Panc1 (cell line): Measurements from ENCODE around the gene RAB14. TPM values are rescaled to one million over a fixed set of nuclear protein-coding genes. Genes with fewer than 3 reads are reported as not detected.

Experiments
- ATAC-seq: fragments of 200-7000 bp; cut with Tn5 transposase; 2 replicates; pipeline ENCODE4 v1.9.1; 2020; ENCODE audit warnings: mild to moderate bottlenecking, moderate library complexity
- BruUV-seq: library from RNA; stranded (reverse); fragments of 400-500 nt; replicated peaks from 2 replicates; lab custom pipeline; 2021; lab: Mats Ljungman, UMichigan
- CTCF ChIA-PET: fragments of 300-600 bp; sonication (Branson Sonifier 250); formaldehyde crosslinking; loops from one replicate; lab custom pipeline; 2022; ENCODE audit warnings: antibody characterized with exemption; lab: Charles Lee
- POLR2A ChIA-PET: fragments of 300-600 bp; sonication (Branson Sonifier 250); formaldehyde crosslinking; loops from one replicate; lab custom pipeline; 2022; ENCODE audit warnings: antibody characterized with exemption; lab: Charles Lee
- DNase-seq: peaks from one replicate; pipeline ENCODE4 v3.0.0-alpha.2; 2010; ENCODE audit warnings: low read depth, low spot score
- H3K27ac ChIP-seq: 2 replicates; pipeline ENCODE4 v1.5.1; 2011; ENCODE audit warnings: mild to moderate bottlenecking, low read length, inconsistent platforms
- H3K27me3 ChIP-seq: fragments of 200-500 bp; sonication (Bioruptor generic); 2 replicates; pipeline ENCODE4 v1.6.0; 2014; ENCODE audit warnings: low read length, inconsistent platforms; ENCODE audit not compliant: control insufficient read depth, insufficient read depth
- H3K36me3 ChIP-seq: fragments of 200-500 bp; sonication (Bioruptor generic); 2 replicates; pipeline ENCODE4 v1.5.1; 2014; ENCODE audit warnings: inconsistent platforms, mild to moderate bottlenecking, low read length, moderate library complexity; ENCODE audit not compliant: control insufficient read depth, insufficient read depth
- H3K4me1 ChIP-seq: 2 replicates; pipeline ENCODE4 v1.5.1; 2011; ENCODE audit warnings: inconsistent platforms, mild to moderate bottlenecking, low read length, moderate library complexity; ENCODE audit not compliant: control insufficient read depth, insufficient read depth
- H3K4me3 ChIP-seq, 2 experiments: 2 replicates each; pipeline ENCODE4 v1.5.1; 2011 to 2012; ENCODE audit warnings: low read depth in 2 of 2, low read length in 2 of 2, mild to moderate bottlenecking in 2 of 2, inconsistent platforms in 1 of 2, moderate library complexity in 1 of 2
- H3K9me3 ChIP-seq: fragments of 200-500 bp; sonication (Bioruptor generic); 2 replicates; pipeline ENCODE4 v1.5.1; 2014; ENCODE audit warnings: low read depth, mild to moderate bottlenecking, inconsistent platforms, low read length, moderate library complexity; ENCODE audit not compliant: control insufficient read depth, insufficient read depth
- CTCF ChIP-seq: fragments of 450-650 bp; IDR thresholded peaks from 2 replicates; pipeline ENCODE4 v1.5.1; 2017; ENCODE audit warnings: mild to moderate bottlenecking
- POLR2AphosphoS5 ChIP-seq: IDR thresholded peaks from 2 replicates; pipeline ENCODE4 v1.6.1; 2012; ENCODE audit warnings: mild to moderate bottlenecking, low read depth, low read length, moderate library complexity
- REST ChIP-seq, 2 experiments: IDR thresholded peaks; 2 replicates each; pipeline ENCODE4 v1.6.1; 2011 to 2012; ENCODE audit warnings: low read depth in 2 of 2, control low read depth in 1 of 2, low read length in 1 of 2, mild to moderate bottlenecking in 1 of 2, moderate library complexity in 1 of 2; ENCODE audit not compliant: insufficient read depth in 1 of 2
- SIN3A ChIP-seq: IDR thresholded peaks from 2 replicates; pipeline ENCODE4 v1.6.1; 2012; ENCODE audit warnings: low read depth, mild to moderate bottlenecking, low read length, moderate library complexity, borderline replicate concordance; ENCODE audit not compliant: insufficient read depth
- TCF7L2 ChIP-seq: IDR thresholded peaks from 2 replicates; pipeline ENCODE4 v1.6.1; 2011; ENCODE audit warnings: mild to moderate bottlenecking, low read depth, low read length, inconsistent platforms
- in situ Hi-C: cut with HindIII; loops from 2 replicates; pipeline ENCODE4 v1.10.0; 2016; ENCODE audit warnings: low sequenced_read_pairs, low pct_unique_long_range_greater_than_20kb
- intact Hi-C: fragments of 100-400 bp; cut with micrococcal nuclease; formaldehyde crosslinking; loops from one replicate; pipeline ENCODE4 v1.10.0; 2022; ENCODE audit not compliant: unreplicated experiment
- total RNA-seq: library from RNA; stranded (reverse); gene quantifications from one replicate; pipeline ENCODE4 v1.2.1, GENCODE V29; 2021; ENCODE audit not compliant: unreplicated experiment

Gene RAB14
- total RNA-seq, 1 experiment from 2014 or later: 42.7 TPM

DNA sequence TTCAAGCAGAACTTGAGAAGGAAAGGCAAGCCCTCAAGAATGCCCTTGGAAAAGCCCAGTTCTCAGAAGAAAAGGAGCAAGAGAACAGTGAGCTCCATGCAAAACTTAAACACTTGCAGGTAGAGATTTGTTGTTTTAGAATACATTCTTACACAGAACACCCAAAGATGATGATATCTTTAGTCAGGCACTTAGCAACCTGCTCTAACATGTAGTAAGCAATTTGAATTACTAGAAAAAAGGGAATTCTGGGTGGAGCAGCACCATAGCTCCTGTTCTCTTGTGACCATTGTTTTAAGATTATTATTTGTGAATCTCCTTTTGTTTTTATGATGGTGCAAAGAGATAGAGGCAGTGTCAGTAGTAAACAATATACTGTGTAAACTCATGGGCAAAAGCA lies 63.1 kb downstream of the RAB14 start:
- TF ChIP-seq POLR2AphosphoS5 (no peak), TCF7L2 (no peak), CTCF (no peak), REST (IDR thresholded peaks at IDR 0.05; ENCODE audit: insufficient read depth in 1 of 2, low read depth in 2 of 2, low read length in 1 of 2) (no peak), SIN3A (no peak)
- Histone ChIP-seq H3K9me3 (no peaks in the 10 kb centered on the region), H3K36me3 (peaks cover 5% of the 10 kb centered on the region), H3K4me1 (no peaks in the 10 kb centered on the region), H3K27me3 (no peaks in the 10 kb centered on the region), H3K27ac (no peak overlapping the region), H3K4me3 (no peak overlapping the region)
- ChIA-PET POLR2A (no interaction called here), CTCF (no interaction called here)
- in situ Hi-C loops (no loop called here), intact Hi-C loops (no loop called here)
- no TSS peak for BruUV-seq
- DNase-seq (no peak), ATAC-seq (no peak)

GRCh38 chr9:121135642-121136041 lies 66.0 kb downstream of the RAB14 start:
- in situ Hi-C loops: no loop called here
- no peak overlapping the region for H3K27ac ChIP-seq
- H3K9me3 ChIP-seq: no peaks in the 10 kb centered on the region
- no peak overlapping the region for H3K4me3 ChIP-seq
- ChIA-PET POLR2A (no interaction called here), CTCF (no interaction called here)
- TF ChIP-seq POLR2AphosphoS5: no peak
- TF ChIP-seq SIN3A: no peak
- no peak for TF ChIP-seq TCF7L2
- TF ChIP-seq CTCF: no peak
- no peak for TF ChIP-seq REST (IDR thresholded peaks at IDR 0.05; ENCODE audit: insufficient read depth in 1 of 2, low read depth in 2 of 2, low read length in 1 of 2)
- DNase-seq (no peak), ATAC-seq (no peak)
- H3K27me3 ChIP-seq: no peaks in the 10 kb centered on the region
- H3K36me3 ChIP-seq: 0 out of 2 replicates have a peak, but pooled peaks cover 2% of the 10 kb centered on the region
- no peaks in the 10 kb centered on the region for H3K4me1 ChIP-seq
- intact Hi-C loops: no loop called here
- no TSS peak for BruUV-seq
